ENCODE measurements around the gene BMPER. TPM values are rescaled to one million over a fixed set of nuclear protein-coding genes. Genes with fewer than 3 reads are reported as not detected.

BMPER gene
- polyA plus RNA-seq, 1 donor from 2014 or later = 2.1 TPM

GRCh38 chr7:34163956-34164355 is 258.6 kb downstream of the BMPER start:
- Histone ChIP-seq H3K4me3 (ENCODE audit: low read length) (no peak overlapping the region), H3K79me2 (replicated peaks; ENCODE audit: insufficient read depth, low read length) (no peaks in the 10 kb centered on the region), H3K9me3 (ENCODE audit: low read length) (no peaks in the 10 kb centered on the region), H3K4me2 (ENCODE audit: low read length) (no peak overlapping the region), H3F3A (ENCODE audit: insufficient read depth, low read length, poor library complexity, severe bottlenecking) (no peaks in the 10 kb centered on the region), H3K27me3 (ENCODE audit: insufficient read depth, low read depth, low read length) (no peaks in the 10 kb centered on the region), H4K20me1 (ENCODE audit: insufficient read depth) (no peaks in the 10 kb centered on the region), H3K9ac (ENCODE audit: low read length) (no peak overlapping the region), H3K9me2 (ENCODE audit: insufficient read depth, low read length) (no peaks in the 10 kb centered on the region), H3K27ac (ENCODE audit: low read length) (no peak overlapping the region), H3K36me3 (ENCODE audit: insufficient read depth, low read length) (no peaks in the 10 kb centered on the region), H2AFZ (ENCODE audit: low read depth, low read length) (no peak overlapping the region)
- TF ChIP-seq SMC3 (conservative IDR thresholded peaks at IDR 0.05; ENCODE audit: poor library complexity) = no peak
- TF ChIP-seq RAD21 (conservative IDR thresholded peaks at IDR 0.05) = no peak
- TF ChIP-seq EZH2 (IDR thresholded peaks at IDR 0.05; ENCODE audit: borderline replicate concordance, insufficient read depth, low read length, poor library complexity, severe bottlenecking) = no peak
- no peak for TF ChIP-seq CTCF (IDR thresholded peaks at IDR 0.05; ENCODE audit: poor library complexity, severe bottlenecking)
- no peak for TF ChIP-seq EP300 (conservative IDR thresholded peaks at IDR 0.05; ENCODE audit: poor library complexity, severe bottlenecking)
- no peak for TF ChIP-seq POLR2AphosphoS5 (IDR thresholded peaks at IDR 0.05)
- TF ChIP-seq REST (IDR thresholded peaks at IDR 0.05; ENCODE audit: borderline replicate concordance) = no peak
- TF ChIP-seq TAF1 (IDR thresholded peaks at IDR 0.05; ENCODE audit: low read depth) = no peak
- no peak for TF ChIP-seq MXI1 (conservative IDR thresholded peaks at IDR 0.05; ENCODE audit: poor library complexity, severe bottlenecking)

- no peak overlapping the region for H3K4me2 ChIP-seq (ENCODE audit: low read length)
- H3K9me3 ChIP-seq (ENCODE audit: low read length) = no peaks in the 10 kb centered on the region
- no peak overlapping the region for H2AFZ ChIP-seq (ENCODE audit: low read depth, low read length)
- no peak overlapping the region for H3K4me3 ChIP-seq (ENCODE audit: low read length)
- H4K20me1 ChIP-seq (ENCODE audit: insufficient read depth) = no peaks in the 10 kb centered on the region
- no peak overlapping the region for H3K9ac ChIP-seq (ENCODE audit: low read length)
- no peaks in the 10 kb centered on the region for H3K27me3 ChIP-seq (ENCODE audit: insufficient read depth, low read depth, low read length)
- no peaks in the 10 kb centered on the region for H3K36me3 ChIP-seq (ENCODE audit: insufficient read depth, low read length)
- TF ChIP-seq POLR2AphosphoS5 (IDR thresholded peaks at IDR 0.05) (no peak), MXI1 (conservative IDR thresholded peaks at IDR 0.05; ENCODE audit: poor library complexity, severe bottlenecking) (no peak), CTCF (IDR thresholded peaks at IDR 0.05; ENCODE audit: poor library complexity, severe bottlenecking) (no peak), TAF1 (IDR thresholded peaks at IDR 0.05; ENCODE audit: low read depth) (no peak), SMC3 (conservative IDR thresholded peaks at IDR 0.05; ENCODE audit: poor library complexity) (no peak), REST (IDR thresholded peaks at IDR 0.05; ENCODE audit: borderline replicate concordance) (no peak), EP300 (conservative IDR thresholded peaks at IDR 0.05; ENCODE audit: poor library complexity, severe bottlenecking) (no peak), RAD21 (conservative IDR thresholded peaks at IDR 0.05) (no peak), EZH2 (IDR thresholded peaks at IDR 0.05; ENCODE audit: borderline replicate concordance, insufficient read depth, low read length, poor library complexity, severe bottlenecking) (no peak)
- H3K27ac ChIP-seq (ENCODE audit: low read length) = no peak overlapping the region
- H3K9me2 ChIP-seq (ENCODE audit: insufficient read depth, low read length) = no peaks in the 10 kb centered on the region
- H3K79me2 ChIP-seq (replicated peaks; ENCODE audit: insufficient read depth, low read length) = no peaks in the 10 kb centered on the region
- H3F3A ChIP-seq (ENCODE audit: insufficient read depth, low read length, poor library complexity, severe bottlenecking) = no peaks in the 10 kb centered on the region
These were observed 260.1 kb downstream of the BMPER start for GRCh38 chr7:34165466-34165865.

Data from neural cell (in vitro differentiated cells).